Prostate gland (tissue), 2 donors: Measurements from ENCODE around the gene ATP13A3. TPM values are rescaled to one million over a fixed set of nuclear protein-coding genes. Genes with fewer than 3 reads are reported as not detected.

Experiments used
- DNase-seq: peaks from one replicate; pipeline ENCODE4 v3.0.0-alpha.2; 2019; ENCODE audit warnings: low spot score
- H3K27ac ChIP-seq, 2 donors: fragments of 200-600 bp; sonication (generic); 2 replicates each; pipeline ENCODE4 v1.5.1; 2017 to 2019
- H3K27me3 ChIP-seq: fragments of 200-600 bp; sonication (generic); replicated peaks from 2 replicates; pipeline ENCODE4 v1.5.1; 2019; ENCODE audit not compliant: insufficient read depth
- H3K36me3 ChIP-seq, 2 donors: fragments of 200-600 bp; sonication (generic); 1 replicate in 1 of 2; 2 replicates in 1 of 2; pipeline versions ENCODE4 v1.5.1 to v1.8.1; 2017 to 2019
- H3K4me1 ChIP-seq: fragments of 200-600 bp; sonication (generic); replicated peaks from 2 replicates; pipeline ENCODE4 v1.5.1; 2019
- H3K4me3 ChIP-seq, 2 donors: fragments of 200-600 bp; sonication (generic); 2 replicates each; pipeline ENCODE4 v1.5.1; 2017 to 2019
- H3K9me3 ChIP-seq: fragments of 200-600 bp; sonication (generic); 2 replicates; pipeline ENCODE4 v1.5.1; 2017
- CTCF ChIP-seq, 4 experiments: fragments of 200-600 bp in 2 of 4; fragments of 450-650 bp in 2 of 4; sonication (generic) in 2 of 4; IDR thresholded peaks; 1 replicate in 3 of 4; 2 replicates in 1 of 4; pipeline ENCODE4 v1.5.1; 2016 to 2019; ENCODE audit warnings: antibody characterized with exemption in 4 of 4, mild to moderate bottlenecking in 2 of 4, moderate library complexity in 2 of 4
- POLR2A ChIP-seq: fragments of 450-650 bp; IDR thresholded peaks from one replicate; pipeline ENCODE4 v1.6.1; 2016; ENCODE audit warnings: antibody characterized with exemption, mild to moderate bottlenecking
- POLR2AphosphoS5 ChIP-seq: sonication (generic); formaldehyde crosslinking; IDR thresholded peaks from one replicate; pipeline ENCODE4 v1.6.1; 2017; ENCODE audit warnings: antibody characterized with exemption
- WGBS: methylation state at CpG from one replicate; pipeline ENCODE4 v1.1.5; 2018; 5-methylcytosine and 5-hydroxymethylcytosine counted together
- intact Hi-C: fragments of 100-400 bp; cut with DNase I; formaldehyde crosslinking; loops from one replicate; pipeline ENCODE4 v1.14.2; 2022
- total RNA-seq, 2 donors: library from RNA; depleted of rRNA; stranded (reverse); fragments of >200 nt; gene quantifications; one replicate each; pipeline ENCODE4 v1.1.0, GENCODE V29; 2016

Gene ATP13A3
- total RNA-seq, 2 donors from 2014 or later: 75.4 to 80.4 TPM

GRCh38 chr3:194449913-194450312 is 36.9 kb downstream of the ATP13A3 start:
- no peaks in the 10 kb centered on the region for H3K9me3 ChIP-seq
- no peaks in the 10 kb centered on the region for H3K4me1 ChIP-seq
- no peak for TF ChIP-seq POLR2A
- TF ChIP-seq POLR2AphosphoS5: no peak
- no peak for TF ChIP-seq CTCF (IDR thresholded peaks at IDR 0.05)
- no peak for DNase-seq
- H3K4me3 ChIP-seq: no peak overlapping the region
- intact Hi-C loops: no loop called here
- WGBS: 90% methylated on average over 3 of the region's 3 CpGs
- H3K27ac ChIP-seq: no peak overlapping the region
- no peaks in the 10 kb centered on the region for H3K36me3 ChIP-seq
- no peaks in the 10 kb centered on the region for H3K27me3 ChIP-seq

- no peak for DNase-seq
- Histone ChIP-seq H3K9me3 (no peaks in the 10 kb centered on the region), H3K27ac (no peak overlapping the region), H3K36me3 (no peaks in the 10 kb centered on the region), H3K4me1 (no peaks in the 10 kb centered on the region), H3K4me3 (no peak overlapping the region), H3K27me3 (no peaks in the 10 kb centered on the region)
- intact Hi-C loops: no loop called here
- 97% methylated on average over 1 of the region's 1 CpG for WGBS
- TF ChIP-seq POLR2A (no peak), CTCF (IDR thresholded peaks at IDR 0.05) (no peak), POLR2AphosphoS5 (no peak)
Observed at GRCh38 chr3:194447657-194448056, 39.1 kb downstream of the ATP13A3 start.

- intact Hi-C loops: no loop called here
- Histone ChIP-seq H3K36me3 (no peaks in the 10 kb centered on the region), H3K27me3 (no peaks in the 10 kb centered on the region), H3K27ac (no peak overlapping the region), H3K4me3 (no peak overlapping the region), H3K4me1 (no peaks in the 10 kb centered on the region), H3K9me3 (no peaks in the 10 kb centered on the region)
- WGBS: 80% methylated on average over 6 of the region's 6 CpGs
- no peak for DNase-seq
- TF ChIP-seq POLR2A (no peak), POLR2AphosphoS5 (no peak), CTCF (IDR thresholded peaks at IDR 0.05) (no peak)
Observed at GRCh38 chr3:194447161-194447560, 39.6 kb downstream of the ATP13A3 start.

- 51% methylated on average over 4 of the region's 4 CpGs for WGBS
- no peaks in the 10 kb centered on the region for H3K27me3 ChIP-seq
Observed at GRCh38 chr3:194446754-194447153, 40.0 kb downstream of the ATP13A3 start.

More at GRCh38 chr3:194446754-194447153, 40.0 kb downstream of the ATP13A3 start:
- Histone ChIP-seq H3K9me3 (no peaks in the 10 kb centered on the region), H3K4me3 (no peak overlapping the region), H3K27ac (peak overlapping the region in 1 of 2 donors; percentile 25), H3K4me1 (no peaks in the 10 kb centered on the region), H3K36me3 (no peaks in the 10 kb centered on the region)
- TF ChIP-seq POLR2AphosphoS5: no peak
- TF ChIP-seq POLR2A: no peak
- no peak for TF ChIP-seq CTCF (IDR thresholded peaks at IDR 0.05)
- intact Hi-C loops: no loop called here
- DNase-seq: no peak
